Endometrial microvascular endothelial cells (primary cell): ENCODE measurements around the gene PLEKHM2. TPM values are rescaled to one million over a fixed set of nuclear protein-coding genes. Genes with fewer than 3 reads are reported as not detected.
"Not testable (repeated sequence)": the region's sequence is repeated elsewhere in the genome, so short reads cannot be mapped to it uniquely, and the experiment has no call there.

Experiments
- in situ Hi-C: cut with HindIII; loops from 2 replicates; pipeline ENCODE4 v1.10.0; 2017; ENCODE audit warnings: low sequenced_read_pairs, low pct_unique_long_range_greater_than_20kb; ENCODE audit errors: inconsistent ontology term
- total RNA-seq: library from RNA; depleted of rRNA; stranded (reverse); fragments of >200 nt; gene quantifications from one replicate; pipeline ENCODE4 v1.2.3, GENCODE V29; 2015; ENCODE audit errors: inconsistent ontology term

PLEKHM2 gene, protein sequence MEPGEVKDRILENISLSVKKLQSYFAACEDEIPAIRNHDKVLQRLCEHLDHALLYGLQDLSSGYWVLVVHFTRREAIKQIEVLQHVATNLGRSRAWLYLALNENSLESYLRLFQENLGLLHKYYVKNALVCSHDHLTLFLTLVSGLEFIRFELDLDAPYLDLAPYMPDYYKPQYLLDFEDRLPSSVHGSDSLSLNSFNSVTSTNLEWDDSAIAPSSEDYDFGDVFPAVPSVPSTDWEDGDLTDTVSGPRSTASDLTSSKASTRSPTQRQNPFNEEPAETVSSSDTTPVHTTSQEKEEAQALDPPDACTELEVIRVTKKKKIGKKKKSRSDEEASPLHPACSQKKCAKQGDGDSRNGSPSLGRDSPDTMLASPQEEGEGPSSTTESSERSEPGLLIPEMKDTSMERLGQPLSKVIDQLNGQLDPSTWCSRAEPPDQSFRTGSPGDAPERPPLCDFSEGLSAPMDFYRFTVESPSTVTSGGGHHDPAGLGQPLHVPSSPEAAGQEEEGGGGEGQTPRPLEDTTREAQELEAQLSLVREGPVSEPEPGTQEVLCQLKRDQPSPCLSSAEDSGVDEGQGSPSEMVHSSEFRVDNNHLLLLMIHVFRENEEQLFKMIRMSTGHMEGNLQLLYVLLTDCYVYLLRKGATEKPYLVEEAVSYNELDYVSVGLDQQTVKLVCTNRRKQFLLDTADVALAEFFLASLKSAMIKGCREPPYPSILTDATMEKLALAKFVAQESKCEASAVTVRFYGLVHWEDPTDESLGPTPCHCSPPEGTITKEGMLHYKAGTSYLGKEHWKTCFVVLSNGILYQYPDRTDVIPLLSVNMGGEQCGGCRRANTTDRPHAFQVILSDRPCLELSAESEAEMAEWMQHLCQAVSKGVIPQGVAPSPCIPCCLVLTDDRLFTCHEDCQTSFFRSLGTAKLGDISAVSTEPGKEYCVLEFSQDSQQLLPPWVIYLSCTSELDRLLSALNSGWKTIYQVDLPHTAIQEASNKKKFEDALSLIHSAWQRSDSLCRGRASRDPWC
- 42.1 TPM for total RNA-seq

DNA sequence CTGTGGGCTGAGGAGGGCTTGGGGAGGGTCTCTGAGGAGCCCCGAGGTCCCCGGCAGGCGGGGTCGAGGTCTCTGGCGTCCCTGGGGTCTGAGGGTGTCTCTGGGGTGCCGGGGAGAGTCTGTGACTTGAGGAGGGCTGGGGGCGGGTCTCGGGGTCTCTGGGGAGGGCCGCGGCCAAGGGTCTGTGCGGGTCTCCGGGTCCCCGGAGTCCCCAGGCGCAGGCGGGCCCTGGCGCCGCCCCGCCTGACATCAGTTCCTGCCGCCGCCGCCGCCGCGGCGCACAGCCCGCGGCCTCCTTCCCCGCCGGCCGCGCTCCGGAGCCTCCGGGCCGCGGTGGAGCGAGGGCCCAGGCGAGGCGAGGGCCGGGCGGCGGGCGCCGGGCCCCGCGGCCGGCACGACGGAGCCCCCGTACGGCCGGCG lies at the start of gene PLEKHM2:
PLEKHM2 (plus strand) TSS at position 279 of the 420 bp plus-strand sequence. CDS start 239 bp downstream, outside the sequence.
- in situ Hi-C loops, result no loop called here

DNA sequence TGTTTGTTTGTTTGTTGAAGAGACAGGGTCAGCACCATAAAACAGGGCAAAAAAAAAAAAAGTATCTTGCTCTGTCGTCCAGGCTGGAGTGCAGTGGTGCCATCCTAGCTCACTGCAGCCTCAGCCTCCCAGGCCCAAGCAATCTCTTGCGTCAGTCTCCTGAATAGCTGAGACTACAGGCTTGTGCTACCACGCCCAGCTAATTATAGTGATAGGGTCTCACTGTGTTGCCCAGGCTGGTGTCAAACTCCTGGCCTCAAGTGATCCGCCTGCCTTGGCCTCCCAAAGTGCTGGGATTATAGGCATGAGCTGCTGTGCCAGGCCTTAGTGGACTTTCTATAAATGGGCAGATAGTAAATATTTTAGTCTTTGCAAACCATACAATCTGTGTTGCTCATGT lies 47.7 kb upstream of the PLEKHM2 start:
- in situ Hi-C loops, result no loop called here

DNA sequence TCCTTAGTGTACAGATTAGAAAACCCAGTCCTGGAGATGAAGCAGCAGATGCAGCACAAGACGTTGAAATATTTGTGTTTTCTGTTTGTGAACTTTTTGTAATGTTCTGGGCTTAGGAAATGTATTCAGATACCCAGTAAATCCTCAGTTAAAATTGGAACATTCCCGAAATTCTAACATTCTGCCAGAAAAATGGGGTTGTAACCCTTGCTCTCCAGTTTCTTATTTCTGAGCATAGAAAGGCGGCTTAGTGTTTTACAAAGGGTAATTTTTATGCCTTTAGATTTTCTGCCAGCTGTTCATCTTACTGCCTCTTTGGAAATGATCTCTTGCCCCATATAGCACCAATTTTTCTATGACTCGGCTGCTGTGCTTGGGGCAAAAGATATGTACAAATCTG lies 46.3 kb upstream of the PLEKHM2 start:
- in situ Hi-C loops, result no loop called here

DNA sequence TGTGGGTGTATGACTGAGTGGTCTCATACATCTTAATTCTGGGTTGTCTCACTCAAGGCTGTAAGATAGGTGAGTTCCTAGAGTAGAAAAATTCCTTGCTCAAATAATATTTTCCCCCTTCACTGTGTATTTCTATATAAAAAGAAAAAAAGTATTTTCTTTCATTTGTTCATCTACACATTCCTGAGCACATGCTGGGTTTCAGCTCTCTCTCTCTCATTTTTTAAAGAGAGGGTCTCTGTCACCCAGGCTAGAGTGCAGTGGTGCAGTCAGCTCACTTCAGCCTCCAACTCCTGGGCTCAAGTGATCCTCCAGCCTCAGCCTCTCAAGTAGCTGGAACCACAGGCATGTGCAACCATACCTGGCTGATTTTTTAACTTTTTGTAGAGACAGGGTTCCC lies 44.9 kb upstream of the PLEKHM2 start:
- in situ Hi-C loops, result no loop called here

DNA sequence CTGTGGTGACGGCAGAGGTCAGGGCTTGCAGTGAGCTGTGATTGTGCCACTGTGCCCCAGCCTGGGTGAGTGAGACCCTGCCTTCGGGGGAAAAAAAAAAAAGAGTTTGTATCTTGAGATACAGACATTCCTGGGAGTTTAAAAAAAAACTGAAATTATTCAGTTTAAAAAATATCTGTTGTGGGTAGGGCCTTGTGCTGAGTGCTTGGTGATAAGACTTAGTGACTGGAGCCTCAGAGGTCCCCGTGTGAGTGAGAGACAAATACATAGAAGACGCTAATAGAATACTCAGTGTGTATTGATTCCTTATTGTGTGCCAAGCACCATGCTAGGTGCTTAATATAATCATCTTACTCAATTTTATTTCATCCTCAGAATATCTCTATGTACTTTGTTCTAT lies 44.2 kb upstream of the PLEKHM2 start:
- in situ Hi-C loops, result no loop called here

DNA sequence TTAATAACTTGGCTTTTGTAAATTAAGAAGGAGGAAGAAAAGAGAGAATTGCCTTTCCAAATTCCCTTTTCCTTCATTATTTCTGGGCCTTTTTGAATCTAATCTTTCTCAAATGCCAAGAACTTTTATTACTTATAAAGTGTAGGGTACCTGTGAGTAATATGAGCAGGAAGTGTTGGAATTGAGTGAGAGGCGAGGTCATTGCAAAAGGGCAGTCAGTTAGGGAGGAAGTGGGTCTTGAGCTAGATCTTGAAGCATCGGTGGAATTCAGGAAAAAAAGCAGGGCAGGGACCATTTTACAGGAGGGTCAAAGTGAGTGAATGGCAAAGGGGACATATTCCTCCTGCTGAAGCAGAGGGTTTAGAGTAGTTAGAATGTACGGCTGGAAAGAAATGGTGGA lies 43.5 kb upstream of the PLEKHM2 start:
- in situ Hi-C loops, result no loop called here

DNA sequence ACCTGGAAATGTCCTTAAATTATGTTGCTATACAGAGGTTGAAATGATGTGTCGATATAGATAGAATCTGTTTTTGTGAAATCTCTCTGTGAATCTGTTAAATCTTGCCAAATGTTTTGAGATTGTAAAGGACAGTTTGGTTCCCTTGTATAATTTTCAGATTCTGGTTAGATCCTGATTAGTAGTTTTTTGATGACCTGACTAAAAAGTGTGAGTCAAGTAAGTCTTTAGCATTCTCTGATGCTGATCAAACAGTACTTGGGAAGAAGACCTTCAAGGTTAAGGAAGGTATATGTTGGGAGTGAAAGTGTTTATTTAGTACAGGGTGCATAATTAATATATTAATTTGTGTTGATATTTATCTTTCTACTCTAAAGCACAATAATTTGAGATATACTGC lies 34.2 kb upstream of the PLEKHM2 start:
- in situ Hi-C loops, result no loop called here

DNA sequence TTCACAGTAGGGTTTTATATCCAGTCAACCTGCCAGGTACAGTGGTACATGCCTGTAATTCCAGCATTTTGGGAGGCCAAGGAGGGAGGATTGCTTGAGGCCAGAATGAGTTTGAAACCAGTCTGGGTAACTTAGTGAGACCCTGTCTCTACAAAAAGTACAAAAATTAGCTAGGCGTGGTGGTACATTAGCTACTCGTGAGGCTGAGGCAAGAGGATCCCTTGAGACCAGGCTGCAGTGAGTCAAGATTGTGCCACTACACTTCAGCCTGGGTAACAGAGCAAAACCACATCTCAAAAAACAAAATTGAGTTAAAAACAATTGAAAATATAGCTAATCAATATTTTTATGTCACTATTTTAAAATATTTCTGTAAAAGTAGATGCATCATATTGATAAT lies 33.7 kb upstream of the PLEKHM2 start:
- in situ Hi-C loops, result no loop called here

DNA sequence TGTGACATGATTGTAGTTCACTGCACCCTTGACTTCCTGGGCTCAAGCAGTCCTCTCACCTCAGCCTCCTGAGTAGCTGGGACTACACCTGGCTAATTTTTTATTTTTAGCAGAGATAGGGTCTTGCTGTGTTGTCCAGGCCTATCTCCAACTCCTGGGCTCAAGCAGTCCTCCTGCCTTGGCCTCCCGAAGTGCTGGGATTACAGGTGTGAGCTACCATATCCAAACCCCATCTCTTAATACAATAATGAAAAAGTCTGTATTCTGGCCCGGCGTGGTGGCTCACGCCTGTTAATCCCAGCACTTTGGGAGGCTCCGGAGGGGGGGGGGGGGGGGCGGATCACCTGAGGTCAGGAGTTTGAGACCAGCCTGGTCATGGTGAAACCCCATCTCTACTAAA lies 32.0 kb upstream of the PLEKHM2 start:
- in situ Hi-C loops, result not testable (repeated sequence)

DNA sequence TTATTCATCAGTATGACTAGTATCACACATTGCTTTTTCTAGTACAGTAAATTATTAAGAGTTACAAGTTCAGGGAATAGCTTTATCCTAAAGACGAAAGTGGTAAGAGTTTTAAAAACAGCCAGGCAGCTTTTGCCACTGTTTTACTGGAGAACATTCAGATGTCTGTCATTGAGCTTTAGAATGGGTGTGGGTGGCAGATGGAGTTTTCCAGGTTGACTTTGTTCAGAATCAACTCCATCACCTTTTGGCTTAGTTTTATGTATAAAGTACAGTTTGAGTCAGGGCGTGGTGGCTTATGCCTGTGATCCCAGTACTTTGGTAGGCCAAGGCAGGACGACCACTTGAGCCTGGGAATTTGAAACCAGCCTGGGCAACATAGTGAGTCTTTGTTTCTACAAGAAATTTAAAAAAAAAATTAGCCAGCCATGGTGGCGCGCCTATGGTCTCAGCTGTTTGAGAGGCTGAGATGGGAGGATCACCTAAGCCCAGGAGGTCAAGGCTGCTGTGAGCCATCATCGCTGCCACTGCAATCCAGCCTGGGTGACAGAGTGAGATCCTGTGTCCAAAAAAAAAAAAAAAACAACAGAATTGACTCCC lies 29.9 kb upstream of the PLEKHM2 start:
- in situ Hi-C loops, result no loop called here

DNA sequence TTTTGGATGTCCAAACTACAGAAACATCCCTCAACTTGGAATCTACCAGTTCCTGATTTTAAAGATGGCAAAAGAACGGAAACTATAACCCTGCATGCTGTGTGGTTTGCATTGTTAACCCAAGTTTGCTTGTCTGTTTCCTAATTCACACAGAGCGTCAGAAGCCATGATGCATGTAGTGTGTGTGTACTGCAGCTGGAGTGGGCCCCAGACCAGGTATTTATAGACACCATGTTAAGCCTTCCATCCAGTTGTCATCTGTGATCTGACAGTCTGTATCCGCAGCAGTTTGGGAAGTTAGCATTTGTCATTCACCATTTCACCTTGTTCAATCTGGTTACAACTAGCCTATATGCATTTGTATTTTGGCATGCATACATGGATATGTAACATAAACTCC lies 27.7 kb upstream of the PLEKHM2 start:
- in situ Hi-C loops, result no loop called here

DNA sequence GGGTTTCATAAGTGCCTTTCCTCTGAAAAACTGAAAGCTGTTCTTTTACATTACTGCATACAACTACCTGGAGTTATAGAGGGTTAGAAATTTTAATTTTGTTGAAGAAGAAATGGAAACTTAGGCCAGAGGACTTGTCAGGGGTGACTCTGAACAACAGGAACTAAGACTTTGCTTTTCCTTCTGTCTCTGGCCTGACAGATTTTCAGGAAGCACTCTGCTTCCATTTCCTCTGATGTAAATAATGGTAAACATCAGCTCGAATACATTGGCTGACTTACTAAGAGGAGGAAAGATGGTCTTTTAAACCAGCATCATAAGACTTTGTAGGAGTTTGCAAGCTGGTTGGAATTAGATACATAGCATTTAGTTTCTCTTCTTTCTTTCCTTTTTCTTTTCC lies 27.1 kb upstream of the PLEKHM2 start:
- in situ Hi-C loops, result no loop called here

DNA sequence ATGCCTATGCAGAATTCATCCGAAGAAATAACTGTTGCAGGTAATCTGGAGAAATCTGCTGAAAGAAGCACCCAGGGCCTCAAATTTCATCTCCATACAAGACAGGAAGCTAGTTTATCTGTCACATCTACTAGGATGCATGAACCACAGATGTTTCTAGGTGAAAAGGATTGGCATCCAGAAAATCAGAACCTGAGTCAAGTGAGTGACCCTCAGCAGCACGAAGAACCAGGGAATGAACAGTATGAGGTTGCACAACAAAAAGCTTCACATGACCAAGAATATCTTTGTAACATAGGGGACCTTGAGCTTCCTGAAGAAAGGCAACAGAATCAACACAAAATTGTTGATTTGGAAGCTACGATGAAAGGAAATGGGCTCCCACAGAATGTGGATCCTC lies 24.0 kb upstream of the PLEKHM2 start:
- in situ Hi-C loops, result no loop called here

DNA sequence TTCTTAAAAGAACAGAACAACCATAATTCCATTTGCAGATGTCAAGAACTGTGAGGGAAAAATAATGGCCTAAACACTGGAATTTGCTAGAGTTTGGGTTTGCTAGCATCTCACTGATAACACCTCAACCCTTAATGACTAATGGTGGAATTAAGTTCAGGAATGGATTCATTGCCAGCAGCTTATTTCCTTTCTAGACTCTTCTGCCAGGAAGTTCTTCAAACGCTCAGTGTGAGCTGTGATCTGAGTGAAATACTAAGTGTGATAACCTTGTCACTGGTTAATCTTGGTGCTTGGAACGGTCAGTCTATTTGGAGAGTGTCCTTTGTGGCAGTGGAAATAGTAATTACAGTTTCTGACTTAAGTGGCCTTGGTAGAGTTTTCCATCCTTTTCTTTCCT lies 21.6 kb upstream of the PLEKHM2 start:
- in situ Hi-C loops, result no loop called here

DNA sequence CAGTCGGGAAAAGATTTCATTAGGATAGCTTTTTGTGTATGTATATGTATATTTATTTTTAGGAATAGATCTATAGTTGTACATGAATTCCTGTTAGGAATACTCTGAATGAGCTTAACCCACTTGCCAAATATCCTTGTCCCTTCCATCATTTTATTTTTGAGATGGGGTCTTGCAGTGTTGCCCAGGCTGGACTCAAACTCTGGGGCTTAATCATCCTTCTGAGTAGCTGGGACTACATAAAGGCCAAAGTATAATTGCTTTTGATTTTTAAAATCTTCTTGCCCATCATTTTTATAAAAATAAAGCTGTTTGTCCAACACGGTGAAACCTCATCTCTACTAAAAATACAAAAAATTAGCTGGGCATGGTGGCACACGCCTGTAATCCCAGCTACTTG lies 20.2 kb upstream of the PLEKHM2 start:
- in situ Hi-C loops, result no loop called here

DNA sequence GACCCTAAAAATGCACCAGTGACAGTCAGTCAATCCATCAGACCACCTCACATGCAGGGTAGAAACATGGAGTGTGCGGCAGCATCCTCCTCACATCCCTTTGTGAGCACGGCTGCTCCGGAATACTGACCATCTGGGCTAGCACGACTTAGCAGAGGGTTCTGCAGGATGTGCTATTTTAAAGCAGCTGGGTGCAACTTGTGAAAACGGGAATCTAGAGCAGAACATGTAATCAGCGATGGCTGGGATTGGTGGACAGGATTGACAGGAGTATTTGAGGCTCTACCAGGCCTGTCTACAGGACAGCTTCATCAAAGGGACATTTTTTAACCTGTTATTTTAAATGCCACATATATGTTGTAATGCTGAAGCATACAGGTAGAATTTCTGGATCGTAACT lies 16.8 kb upstream of the PLEKHM2 start:
- in situ Hi-C loops, result no loop called here

DNA sequence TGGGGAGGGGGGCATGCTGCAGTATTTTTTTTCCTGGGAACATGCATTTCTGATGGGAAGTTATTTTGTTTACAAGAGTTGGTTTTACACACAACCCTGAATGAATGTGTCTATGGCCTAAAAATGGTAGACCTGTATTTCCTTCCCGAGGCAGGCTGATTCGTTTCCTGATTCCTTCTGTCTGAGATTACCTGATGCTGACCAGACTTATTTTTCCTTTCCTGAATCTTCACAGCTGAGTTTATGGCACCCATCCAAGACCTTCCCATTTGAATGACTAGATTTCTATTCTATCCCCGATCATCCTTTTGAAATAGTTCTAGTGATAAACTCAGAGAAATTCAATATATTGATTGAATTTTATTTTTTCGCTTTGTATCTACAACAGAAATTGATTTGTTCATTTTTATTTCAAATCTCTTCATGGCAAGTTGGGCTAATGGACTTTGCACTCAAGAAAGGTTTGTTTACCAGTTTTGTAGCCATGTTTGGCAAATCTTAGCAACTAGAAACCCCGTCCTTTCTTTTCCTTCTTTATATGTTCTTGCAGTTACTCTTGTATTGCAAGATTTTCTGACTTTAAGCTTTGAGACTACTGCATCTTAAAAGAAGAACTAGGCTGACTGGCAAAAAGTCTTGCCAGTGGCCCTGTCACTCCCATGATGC lies 15.9 kb upstream of the PLEKHM2 start:
- in situ Hi-C loops, result no loop called here

DNA sequence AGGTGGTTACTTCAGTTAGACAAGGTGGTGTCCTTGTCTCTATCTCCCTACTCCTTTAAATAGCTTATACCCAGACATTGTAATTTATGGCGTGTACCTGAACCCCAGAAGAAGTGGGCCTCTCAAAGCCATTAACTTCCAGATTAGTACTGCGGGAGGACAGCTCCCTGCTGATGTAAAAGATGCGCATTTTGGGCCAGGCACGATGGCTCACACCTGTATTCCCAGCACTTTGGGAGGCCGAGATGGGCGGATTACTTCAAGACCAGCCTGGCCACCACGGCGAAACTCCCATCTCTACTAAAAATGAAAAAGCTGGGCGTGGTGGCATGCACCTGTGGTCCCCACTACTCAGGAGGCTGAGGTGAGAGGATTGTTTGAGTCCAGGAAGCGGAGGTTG lies 15.0 kb upstream of the PLEKHM2 start:
- in situ Hi-C loops, result no loop called here

DNA sequence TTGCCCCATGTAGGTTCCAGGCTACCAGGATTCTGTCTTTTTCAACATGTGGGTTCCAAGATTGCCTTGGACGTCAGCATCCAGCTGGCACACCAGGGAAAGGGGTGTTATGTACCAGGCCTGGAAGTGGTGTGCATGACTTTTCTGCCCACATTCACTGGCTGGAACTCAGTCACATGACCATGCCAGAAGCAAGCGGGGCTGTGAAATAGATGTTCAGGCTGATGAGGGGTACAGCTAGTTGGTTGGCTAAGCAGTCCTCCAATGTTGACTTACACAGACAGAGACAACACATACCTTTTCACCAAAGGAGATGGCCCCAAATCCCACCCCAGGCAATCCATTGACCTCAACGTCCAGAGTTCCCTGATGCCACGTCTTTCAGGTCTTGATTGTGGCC lies 14.3 kb upstream of the PLEKHM2 start:
- in situ Hi-C loops, result no loop called here
